Prostate gland (tissue), 2 donors: ENCODE results near the gene HRH2. TPM values are rescaled to one million over a fixed set of nuclear protein-coding genes. Genes with fewer than 3 reads are reported as not detected.

Experiments
- DNase-seq: peaks from one replicate; pipeline ENCODE4 v3.0.0-alpha.2; 2019; ENCODE audit warnings: low spot score
- H3K27ac ChIP-seq, 2 donors: fragments of 200-600 bp; sonication (generic); 2 replicates each; pipeline ENCODE4 v1.5.1; 2017 to 2019
- H3K27me3 ChIP-seq: fragments of 200-600 bp; sonication (generic); replicated peaks from 2 replicates; pipeline ENCODE4 v1.5.1; 2019; ENCODE audit not compliant: insufficient read depth
- H3K36me3 ChIP-seq, 2 donors: fragments of 200-600 bp; sonication (generic); 1 replicate in 1 of 2; 2 replicates in 1 of 2; pipeline versions ENCODE4 v1.5.1 to v1.8.1; 2017 to 2019
- H3K4me1 ChIP-seq: fragments of 200-600 bp; sonication (generic); replicated peaks from 2 replicates; pipeline ENCODE4 v1.5.1; 2019
- H3K4me3 ChIP-seq, 2 donors: fragments of 200-600 bp; sonication (generic); 2 replicates each; pipeline ENCODE4 v1.5.1; 2017 to 2019
- H3K9me3 ChIP-seq: fragments of 200-600 bp; sonication (generic); 2 replicates; pipeline ENCODE4 v1.5.1; 2017
- CTCF ChIP-seq, 4 experiments: fragments of 200-600 bp in 2 of 4; fragments of 450-650 bp in 2 of 4; sonication (generic) in 2 of 4; IDR thresholded peaks; 1 replicate in 3 of 4; 2 replicates in 1 of 4; pipeline ENCODE4 v1.5.1; 2016 to 2019; ENCODE audit warnings: antibody characterized with exemption in 4 of 4, mild to moderate bottlenecking in 2 of 4, moderate library complexity in 2 of 4
- POLR2A ChIP-seq: fragments of 450-650 bp; IDR thresholded peaks from one replicate; pipeline ENCODE4 v1.6.1; 2016; ENCODE audit warnings: antibody characterized with exemption, mild to moderate bottlenecking
- POLR2AphosphoS5 ChIP-seq: sonication (generic); formaldehyde crosslinking; IDR thresholded peaks from one replicate; pipeline ENCODE4 v1.6.1; 2017; ENCODE audit warnings: antibody characterized with exemption
- WGBS: methylation state at CpG from one replicate; pipeline ENCODE4 v1.1.5; 2018; 5-methylcytosine and 5-hydroxymethylcytosine counted together
- intact Hi-C: fragments of 100-400 bp; cut with DNase I; formaldehyde crosslinking; loops from one replicate; pipeline ENCODE4 v1.14.2; 2022
- total RNA-seq, 2 donors: library from RNA; depleted of rRNA; stranded (reverse); fragments of >200 nt; gene quantifications; one replicate each; pipeline ENCODE4 v1.1.0, GENCODE V29; 2016

The HRH2 gene
- total RNA-seq, 2 donors from 2014 or later: 0.55 to 5.3 TPM

- Histone ChIP-seq H3K4me1 (no peaks in the 10 kb centered on the region), H3K4me3 (no peak overlapping the region), H3K36me3 (no peaks in the 10 kb centered on the region), H3K27me3 (no peaks in the 10 kb centered on the region), H3K9me3 (no peaks in the 10 kb centered on the region), H3K27ac (peak overlapping the region in 1 of 2 donors; percentile 17)
- no peak for DNase-seq
- no peak for TF ChIP-seq POLR2AphosphoS5
- WGBS: 72% methylated on average over 19 of the region's 19 CpGs
- intact Hi-C loops: no loop called here
Measured at GRCh38 chr5:175695161-175696126, 37.6 kb downstream of the HRH2 start.

DNA sequence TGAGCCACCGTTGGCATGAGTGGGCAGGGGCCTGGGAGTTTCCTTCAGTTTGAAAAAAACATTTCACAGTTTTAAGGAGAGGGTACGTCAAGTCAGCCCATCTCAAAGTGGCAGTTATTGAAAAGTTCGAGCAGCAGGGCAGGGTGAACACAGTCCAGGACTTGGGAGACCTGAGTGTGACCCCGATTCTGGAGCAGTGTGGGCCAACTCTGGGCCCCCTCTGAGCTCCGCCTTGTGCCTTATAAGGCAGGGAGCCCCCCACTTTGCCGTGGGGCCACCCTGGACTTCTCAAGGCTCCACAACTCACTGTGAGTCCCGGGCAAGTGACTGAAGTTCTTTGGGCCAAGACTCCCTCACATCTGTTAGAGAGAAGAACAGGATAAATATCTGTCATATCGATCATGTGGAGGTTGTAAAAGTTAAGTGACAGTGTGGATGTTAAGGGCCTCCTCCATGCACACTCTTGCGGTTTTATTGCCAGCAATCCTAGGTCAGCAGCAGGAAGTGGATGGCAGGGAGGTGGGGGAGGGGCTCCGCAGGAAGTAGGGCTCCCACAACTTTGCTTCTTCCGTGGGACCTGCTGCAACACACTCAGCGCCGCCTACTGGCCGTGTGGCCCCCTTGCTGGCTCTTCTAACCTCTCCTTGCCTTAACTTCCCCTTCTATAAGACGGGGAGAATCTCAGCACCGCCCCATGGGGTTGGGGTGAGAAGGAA, 38.4 kb downstream of the HRH2 start:
- no peaks in the 10 kb centered on the region for H3K27me3 ChIP-seq
- H3K9me3 ChIP-seq: no peaks in the 10 kb centered on the region
- H3K4me1 ChIP-seq: no peaks in the 10 kb centered on the region
- 44% methylated on average over 16 of the region's 16 CpGs for WGBS
- peak overlapping the region in 1 of 2 donors; percentile 17 for H3K27ac ChIP-seq
- H3K36me3 ChIP-seq: no peaks in the 10 kb centered on the region
- TF ChIP-seq CTCF (IDR thresholded peaks at IDR 0.05) (peak in 3 of 4 experiments; percentile 32 to 50 (median 47)), POLR2AphosphoS5 (no peak)
- intact Hi-C loops: no loop called here
- no peak for DNase-seq
- H3K4me3 ChIP-seq: no peak overlapping the region

- 88% methylated on average over 14 of the region's 14 CpGs for WGBS
- TF ChIP-seq CTCF (IDR thresholded peaks at IDR 0.05): no peak
- no peak for TF ChIP-seq POLR2AphosphoS5
- TF ChIP-seq POLR2A: no peak
- Histone ChIP-seq H3K27ac (no peak overlapping the region), H3K4me1 (no peaks in the 10 kb centered on the region), H3K36me3 (no peaks in the 10 kb centered on the region), H3K9me3 (no peaks in the 10 kb centered on the region), H3K27me3 (no peaks in the 10 kb centered on the region), H3K4me3 (no peak overlapping the region)
- no peak for DNase-seq
- intact Hi-C loops: no loop called here
Measured at GRCh38 chr5:175696855-175697198, 39.0 kb downstream of the HRH2 start.

DNA sequence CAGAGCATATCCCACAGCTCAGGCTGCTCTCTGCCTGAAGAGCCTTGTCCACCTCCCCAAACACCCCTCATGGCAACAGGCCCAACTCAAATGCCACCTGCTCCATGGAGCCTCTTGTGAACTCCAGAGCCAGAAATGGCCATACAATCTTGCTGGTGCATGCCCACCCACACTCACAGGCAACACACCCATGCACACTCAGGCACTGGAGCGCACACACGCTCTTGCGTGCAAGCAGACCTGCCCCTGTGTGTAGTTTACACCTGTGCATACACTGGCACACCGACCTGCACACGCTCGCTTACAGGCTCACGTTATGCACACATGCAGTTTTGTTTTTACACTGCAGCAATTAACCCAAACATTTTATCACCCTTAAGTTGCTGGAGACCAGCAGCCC, 40.0 kb downstream of the HRH2 start:
- no peaks in the 10 kb centered on the region for H3K27me3 ChIP-seq
- no peak for TF ChIP-seq CTCF (IDR thresholded peaks at IDR 0.05)
- TF ChIP-seq POLR2A: no peak
- no peak for TF ChIP-seq POLR2AphosphoS5
- no peaks in the 10 kb centered on the region for H3K9me3 ChIP-seq
- no peak overlapping the region for H3K4me3 ChIP-seq
- intact Hi-C loops: no loop called here
- H3K27ac ChIP-seq: no peak overlapping the region
- no peaks in the 10 kb centered on the region for H3K36me3 ChIP-seq
- no peaks in the 10 kb centered on the region for H3K4me1 ChIP-seq
- no peak for DNase-seq
- WGBS: 82% methylated on average over 7 of the region's 7 CpGs

GRCh38 chr5:175698401-175699115, 40.7 kb downstream of the HRH2 start:
- no peak for DNase-seq
- Histone ChIP-seq H3K36me3 (no peaks in the 10 kb centered on the region), H3K27me3 (no peaks in the 10 kb centered on the region), H3K27ac (no peak overlapping the region), H3K4me3 (no peak overlapping the region), H3K9me3 (no peaks in the 10 kb centered on the region), H3K4me1 (no peaks in the 10 kb centered on the region)
- intact Hi-C loops: no loop called here
- 80% methylated on average over 18 of the region's 18 CpGs for WGBS
- TF ChIP-seq CTCF (IDR thresholded peaks at IDR 0.05): no peak
- TF ChIP-seq POLR2AphosphoS5: no peak
- no peak for TF ChIP-seq POLR2A
